Right renal pelvis (tissue), 4 donors: ENCODE measurements around the gene C4orf36. TPM values are rescaled to one million over a fixed set of nuclear protein-coding genes. Genes with fewer than 3 reads are reported as not detected.

Experiments
- DNase-seq, 4 donors: peaks; one replicate each; pipeline ENCODE4 v3.0.0-alpha.2; 2013; ENCODE audit warnings: low read depth in 4 of 4, low spot score in 3 of 4, missing footprints in 1 of 4
- polyA plus RNA-seq, 4 donors: library from polyadenylated mRNA; unstranded; fragments of 120-200 nt; gene quantifications; one replicate each; pipeline ENCODE4 v1.2.1, GENCODE V29; 2013; ENCODE audit not compliant: insufficient read length in 4 of 4

The C4orf36 gene, protein sequence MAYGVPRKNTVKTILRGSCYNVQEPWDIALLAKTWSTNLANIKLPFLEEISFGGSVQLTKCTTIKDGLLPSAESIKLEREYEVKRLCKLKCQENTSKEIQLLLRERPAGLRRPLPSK
- polyA plus RNA-seq = 1 to 10 TPM in 3 of 4 donors, under 1 TPM in 1; 0.49 to 2.3 (median 1.6) TPM

DNA sequence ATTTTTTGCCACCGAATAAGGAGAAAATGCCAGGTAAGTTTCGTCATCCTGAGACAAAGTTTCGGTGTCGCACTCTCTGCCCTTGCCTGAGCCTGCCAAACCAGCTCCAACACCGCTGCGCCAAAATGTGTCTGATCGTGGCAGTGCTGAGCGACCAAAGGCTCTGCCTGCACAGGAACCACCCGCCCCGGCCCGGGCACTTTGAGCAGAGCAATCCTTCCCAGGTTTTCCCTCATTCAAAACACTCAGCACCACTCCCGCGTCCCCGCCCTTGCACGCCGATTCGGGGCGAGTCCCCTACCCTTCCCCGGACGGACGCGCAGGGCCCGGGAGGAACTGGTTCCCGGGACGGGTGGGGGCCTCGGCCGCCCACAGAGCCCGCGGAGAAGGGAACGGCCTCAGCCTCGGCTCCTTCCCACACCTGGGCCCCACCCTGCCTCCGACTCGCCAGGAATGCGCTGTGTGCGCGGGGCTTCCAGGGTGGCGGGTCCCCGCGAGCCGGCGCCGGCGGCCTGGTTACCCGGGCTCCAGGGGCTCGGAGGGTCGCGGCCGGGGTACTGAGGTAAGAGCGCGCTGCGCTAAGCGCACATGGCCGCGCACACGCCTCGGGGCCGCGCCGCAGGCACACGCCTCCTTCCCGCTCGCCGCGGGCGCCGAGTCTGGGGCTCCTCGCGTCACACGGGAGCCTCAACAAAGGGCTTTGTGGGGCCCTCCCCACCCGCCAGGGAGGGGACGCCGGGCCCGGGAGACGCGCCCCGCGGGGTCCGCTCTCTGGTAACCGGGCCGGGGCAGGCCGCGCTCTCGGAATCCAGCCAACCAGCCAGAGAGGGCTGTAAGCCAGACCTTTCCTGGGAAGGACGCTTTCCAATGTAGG, at the start of gene C4orf36:
C4orf36 (minus strand) TSS at position 661 of the 874 bp plus-strand sequence. CDS start 902 bp downstream, outside the sequence.
- peak; percentile 36 to 62 (median 58) for DNase-seq

DNA sequence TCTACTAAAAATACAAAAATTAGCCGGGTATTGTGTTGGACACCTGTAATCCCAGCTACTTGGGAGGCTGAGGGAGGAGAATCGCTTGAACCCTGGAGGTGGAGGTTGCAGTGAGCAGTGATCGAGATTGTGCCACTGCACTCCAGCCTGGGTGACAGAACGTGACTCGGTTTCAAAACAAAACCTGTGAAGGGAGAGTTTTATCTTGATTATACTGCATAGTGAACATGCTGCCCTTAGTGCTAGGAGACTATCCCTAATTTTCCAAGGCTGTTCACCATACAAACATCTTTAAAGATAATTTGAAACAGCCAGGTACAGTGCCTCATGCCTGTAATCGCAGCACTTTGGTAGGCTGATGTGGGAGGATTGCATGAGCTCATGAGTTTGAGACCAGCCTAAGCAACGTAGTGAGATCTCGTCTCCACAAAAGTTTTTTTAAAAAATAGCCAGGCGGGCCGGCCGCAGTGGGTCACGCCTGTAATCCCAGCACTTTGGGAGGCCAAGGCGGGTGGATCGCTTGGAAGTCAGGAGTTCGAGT, 48.8 kb upstream of the C4orf36 start:
- DNase-seq = no peak

DNA sequence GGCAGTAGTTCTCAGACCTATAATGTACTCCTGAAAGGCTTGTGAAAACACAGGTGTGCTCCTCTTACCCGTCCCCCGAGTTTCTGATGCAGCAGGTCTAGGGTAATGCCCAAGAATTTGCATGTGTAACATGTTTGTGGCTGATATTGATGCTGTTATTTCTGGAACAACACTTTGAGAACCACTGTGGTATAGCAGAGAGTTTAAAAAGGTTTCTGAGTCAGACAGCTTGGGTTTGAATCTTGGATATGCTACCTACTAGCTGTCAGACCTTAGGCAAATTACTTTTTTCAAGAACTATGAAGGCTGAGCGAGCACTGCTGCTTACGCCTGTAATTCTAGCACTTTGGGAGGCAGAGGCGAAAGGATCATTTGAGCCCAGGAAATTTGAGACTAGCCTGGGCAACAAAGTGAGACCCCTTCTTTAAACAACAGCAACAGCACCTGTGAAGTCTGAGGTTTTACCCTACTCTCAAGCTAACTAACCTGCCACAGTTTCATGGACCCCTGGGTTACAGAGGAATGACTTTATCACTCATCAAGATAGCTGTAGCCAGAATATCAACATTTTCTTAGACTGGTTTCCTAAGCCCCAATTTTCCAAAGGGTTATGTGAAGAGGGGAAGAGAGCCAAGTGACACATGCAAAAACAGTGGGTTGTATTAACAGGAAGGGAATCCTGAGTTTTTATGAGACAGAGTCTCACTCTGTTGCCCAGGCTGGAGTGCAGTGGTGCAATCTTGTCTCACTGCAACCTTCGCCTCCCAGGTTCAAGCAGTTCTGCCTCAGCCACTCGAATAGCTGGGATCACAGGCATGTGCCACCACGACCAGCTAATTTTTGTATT, 47.7 kb upstream of the C4orf36 start:
- DNase-seq = no peak

DNA sequence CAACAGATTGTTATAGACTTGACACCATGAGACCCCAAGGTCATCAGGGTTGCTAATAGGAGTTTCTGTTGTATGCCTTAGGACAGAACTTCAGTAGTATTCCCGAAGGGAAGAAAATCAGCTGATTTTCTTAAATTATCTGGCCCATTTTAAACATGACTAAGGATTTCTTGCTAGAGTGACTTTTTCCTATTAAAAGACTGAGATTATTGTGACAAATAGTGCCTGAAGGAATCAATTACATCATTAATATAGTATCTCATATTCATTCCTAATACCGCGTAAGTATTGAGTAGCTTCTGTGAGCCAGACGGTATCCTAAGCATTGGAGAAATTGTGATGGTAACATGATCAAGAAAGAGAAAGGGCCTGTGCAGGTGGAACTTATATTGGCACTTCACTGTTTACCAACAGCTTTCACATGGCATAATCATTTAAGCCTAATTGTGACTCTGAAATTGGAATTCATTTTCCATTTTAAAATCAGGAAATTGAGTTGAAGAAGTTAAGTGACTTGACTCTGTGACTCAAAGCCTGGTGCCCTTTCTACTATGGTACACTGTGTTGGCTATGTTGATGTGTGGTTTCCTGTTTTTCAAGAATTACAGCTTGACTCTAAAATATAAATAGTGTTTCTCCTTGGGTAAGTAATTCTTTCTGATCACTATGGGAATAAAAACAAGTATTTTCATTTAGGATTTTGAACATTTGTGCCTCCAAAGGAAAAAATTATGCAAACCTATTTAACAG, 46.7 kb upstream of the C4orf36 start:
- DNase-seq = no peak

DNA sequence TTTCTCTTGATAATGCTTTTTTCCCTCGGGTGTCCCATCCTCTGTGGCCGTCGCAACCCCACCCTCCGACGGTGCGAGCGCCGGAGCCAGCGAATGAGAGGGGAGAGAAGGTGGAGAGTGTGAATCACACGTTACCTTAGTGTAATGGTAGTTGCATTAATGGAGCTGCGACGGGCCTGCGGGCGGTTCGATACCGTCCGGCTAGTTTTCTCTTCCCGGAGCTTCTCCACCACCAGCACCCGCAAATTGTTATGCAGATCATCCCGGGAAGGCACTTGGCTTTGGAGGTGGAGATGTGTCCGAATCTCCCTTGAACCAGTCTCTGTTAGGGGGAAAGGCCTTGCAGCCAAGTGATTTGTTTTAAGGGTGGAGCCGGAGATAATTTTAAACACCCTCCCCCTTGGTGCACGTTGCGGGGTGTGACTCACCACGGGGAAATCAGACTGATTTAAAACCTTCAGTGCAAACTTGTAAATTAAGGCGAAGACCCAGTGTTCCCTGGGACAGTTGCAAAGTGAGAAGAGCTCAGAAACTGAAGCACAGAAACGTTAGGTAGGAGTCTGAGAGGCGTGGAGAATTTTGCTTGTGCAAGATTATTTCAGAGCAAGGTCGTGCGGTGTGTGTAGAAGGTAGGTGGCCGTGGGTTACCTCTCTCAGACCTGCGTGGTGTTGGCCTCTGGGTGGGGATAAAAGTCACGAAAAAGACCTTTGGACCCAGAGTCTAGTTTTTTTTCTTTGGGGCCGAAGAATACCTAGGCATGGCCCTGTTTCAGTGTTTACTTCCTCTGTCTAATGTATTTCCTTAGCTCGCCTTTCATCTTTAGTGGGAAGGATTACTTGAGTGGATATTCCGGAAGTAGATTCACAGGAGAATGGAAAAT, 43.9 kb upstream of the C4orf36 start:
- peak in 1 of 4 donors; percentile 20 for DNase-seq

DNA sequence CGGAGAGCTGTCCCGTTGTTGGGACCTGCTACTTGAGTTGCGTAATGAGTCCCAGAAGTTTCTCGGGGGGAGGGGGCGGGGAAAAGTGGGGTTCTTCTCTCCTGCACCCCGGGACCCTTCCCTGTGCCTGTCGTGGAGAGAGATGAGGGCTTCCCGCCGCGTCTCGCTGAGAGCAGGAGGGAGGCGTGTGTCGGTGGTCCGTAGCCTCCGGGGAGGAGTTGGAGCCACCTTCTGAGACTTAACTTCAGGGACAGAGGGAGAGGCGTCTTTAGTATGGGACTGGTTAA, 43.3 kb upstream of the C4orf36 start:
- DNase-seq = no peak

DNA sequence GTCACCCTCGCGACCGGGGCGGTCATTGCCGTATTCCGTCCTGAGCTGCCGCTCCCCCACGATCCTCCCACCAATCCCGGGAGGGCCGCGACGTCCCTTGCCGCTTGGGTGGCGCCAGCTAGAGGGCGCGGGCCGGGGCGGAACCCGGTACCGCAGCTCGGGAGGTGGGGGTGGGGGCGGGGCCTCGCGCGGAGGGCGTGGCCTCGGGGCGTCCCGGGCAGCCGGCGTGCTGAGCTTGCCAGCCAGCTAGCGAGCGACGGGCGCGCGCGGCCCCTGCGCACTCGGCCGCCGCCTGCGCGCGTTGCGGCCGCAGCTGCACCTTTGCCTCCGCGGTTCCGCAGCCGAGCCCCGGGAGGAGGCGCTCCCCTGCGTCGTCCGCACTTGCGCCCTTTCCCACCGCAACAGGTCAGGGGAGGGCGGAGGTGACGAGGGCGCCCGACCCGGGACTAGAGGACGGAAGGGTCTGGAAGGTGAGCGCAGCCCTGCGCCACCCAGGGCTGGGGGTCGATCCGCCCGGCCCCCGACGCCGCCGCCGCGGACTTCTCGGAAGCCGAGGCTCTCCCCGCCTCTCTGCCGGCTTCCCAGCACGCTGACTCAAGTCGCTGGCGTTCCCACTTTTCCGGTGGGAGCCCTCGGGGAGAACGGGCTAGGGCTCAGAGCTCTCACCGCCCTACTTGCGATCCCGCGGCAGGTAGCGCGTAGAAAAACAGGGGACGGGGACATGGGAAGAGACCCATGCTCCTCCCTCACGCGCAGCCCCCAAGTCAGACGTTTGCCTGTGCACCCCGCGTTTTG, 42.7 kb upstream of the C4orf36 start, which contains the start of gene AFF1:
AFF1 (plus strand) TSS at position 241 of the 795 bp plus-strand sequence. CDS start 13,523 bp downstream, outside the sequence.
- peak; percentile 76 to 81 (median 78) for DNase-seq

DNA sequence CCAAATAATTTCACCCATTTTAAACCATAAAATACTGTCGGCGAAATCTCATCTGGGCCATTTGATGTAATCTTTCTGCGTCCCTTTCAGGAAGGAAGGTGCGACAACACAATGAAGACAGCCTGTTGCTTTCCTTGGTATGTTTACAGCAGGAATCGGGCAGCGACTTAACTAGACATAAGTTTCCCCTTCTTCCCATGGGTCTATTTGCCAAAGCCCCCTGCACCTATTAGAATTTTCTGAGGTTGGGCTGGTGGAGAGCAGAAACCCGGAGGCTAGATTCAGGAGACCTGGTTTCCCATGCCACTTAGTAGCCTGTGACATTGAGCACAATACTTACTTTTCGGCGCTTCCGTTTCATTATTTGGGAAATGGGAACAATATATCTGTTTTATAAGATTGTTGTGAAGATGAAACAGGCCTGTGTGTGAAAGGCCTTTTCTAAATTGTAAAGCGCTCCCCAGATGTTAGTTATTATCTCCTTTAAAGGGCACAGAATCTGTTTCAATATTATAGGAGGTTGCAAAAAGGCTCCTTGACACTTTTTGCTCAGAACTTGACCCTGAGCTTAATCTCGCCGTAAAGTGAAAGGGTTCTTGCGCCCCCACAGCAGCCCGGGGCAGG, 42.0 kb upstream of the C4orf36 start:
- DNase-seq = no peak

DNA sequence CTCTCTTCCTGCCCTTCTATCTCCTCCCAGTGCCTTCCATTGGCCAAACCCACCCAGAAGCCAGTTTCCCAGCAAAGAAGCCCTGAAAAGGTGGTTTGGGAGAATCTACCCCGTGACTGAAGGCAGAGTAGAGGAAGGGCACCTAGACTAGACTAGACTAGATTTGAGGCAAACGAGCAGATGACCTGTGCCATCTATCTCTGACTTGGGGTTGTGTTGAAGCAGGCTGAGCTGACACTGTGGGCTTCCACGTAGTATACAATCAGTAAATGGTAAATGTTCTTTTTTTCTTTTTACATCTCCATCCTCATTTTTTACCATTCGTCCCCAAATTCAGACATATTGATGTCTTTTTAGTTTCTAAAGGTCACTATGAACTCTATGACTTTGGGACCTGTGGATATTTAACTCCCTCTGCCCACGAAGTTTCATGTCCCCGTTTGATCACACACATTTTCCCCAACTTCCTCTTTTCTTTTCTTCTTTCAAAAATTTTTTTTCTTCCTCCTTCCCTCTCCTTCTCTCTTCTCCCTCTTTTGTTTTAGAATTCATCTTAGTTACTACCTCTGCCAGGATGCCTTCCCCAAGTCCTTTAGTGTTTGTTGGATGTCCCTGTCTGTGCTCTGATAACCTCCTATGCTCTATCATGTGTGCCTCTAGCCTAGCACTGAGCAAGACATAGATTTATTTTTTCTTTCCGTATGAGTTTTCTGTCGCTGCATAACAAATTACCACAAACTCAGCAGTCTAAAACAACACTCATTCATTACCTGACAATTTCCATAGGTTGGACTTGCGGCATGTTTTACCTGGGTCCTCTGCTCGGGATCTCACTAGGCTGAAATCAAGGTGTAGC, 36.4 kb upstream of the C4orf36 start:
- no peak for DNase-seq

DNA sequence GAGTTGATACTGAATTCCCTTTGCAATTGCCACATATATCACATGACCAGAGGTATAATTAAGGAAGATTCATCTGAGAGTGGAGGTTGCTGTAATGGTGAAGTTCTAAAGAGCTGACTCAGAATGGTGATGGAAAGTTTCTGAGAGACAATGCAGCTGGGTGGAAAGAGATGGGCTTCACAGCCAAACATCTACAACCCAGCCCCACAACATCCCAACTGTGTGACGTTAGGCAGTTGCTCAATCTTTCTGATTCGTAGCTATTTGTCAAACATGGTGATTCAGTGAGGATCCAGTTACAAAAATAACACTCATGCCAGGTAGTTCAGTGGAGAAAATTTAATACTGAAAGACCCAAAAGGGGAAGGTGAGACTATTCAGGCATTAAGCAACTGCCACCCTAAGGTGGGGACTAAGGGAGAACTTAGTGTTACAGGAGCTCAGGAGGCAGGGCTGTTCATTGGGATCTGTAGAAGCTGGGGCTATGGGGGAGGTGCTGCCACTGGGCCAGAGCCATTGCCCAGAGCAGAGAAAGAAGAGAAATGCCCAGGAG, 35.7 kb upstream of the C4orf36 start:
- no peak for DNase-seq

DNA sequence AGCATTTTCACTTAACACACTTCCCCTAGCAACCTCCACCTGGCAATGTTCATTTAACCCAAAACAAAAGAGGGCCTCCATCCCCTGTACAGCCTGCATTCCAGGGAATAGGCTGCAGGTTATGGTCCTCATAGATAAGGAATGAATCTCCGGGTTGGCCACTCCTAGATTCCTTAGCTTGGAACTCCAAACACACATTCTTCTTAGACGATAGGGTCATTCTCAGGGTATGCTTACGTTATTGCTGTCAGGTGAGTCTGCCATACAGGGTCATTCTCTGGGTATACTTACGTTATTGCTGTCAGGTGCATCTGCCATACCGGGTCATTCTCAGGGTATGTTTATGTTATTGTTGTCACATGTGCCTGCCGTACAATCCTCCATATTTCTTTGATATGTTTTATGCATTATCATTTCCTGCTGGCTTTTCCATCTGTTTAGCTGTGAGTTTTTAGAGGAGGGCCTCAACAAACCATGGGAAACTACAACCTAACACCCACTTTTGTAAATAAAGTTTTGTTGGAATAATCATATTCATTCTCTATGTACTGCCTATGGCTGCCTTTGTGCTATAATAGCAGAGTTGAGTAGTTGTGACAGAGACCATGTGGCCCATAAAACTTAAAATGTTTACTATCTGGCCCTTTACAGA, 34.3 kb upstream of the C4orf36 start:
- DNase-seq = no peak

DNA sequence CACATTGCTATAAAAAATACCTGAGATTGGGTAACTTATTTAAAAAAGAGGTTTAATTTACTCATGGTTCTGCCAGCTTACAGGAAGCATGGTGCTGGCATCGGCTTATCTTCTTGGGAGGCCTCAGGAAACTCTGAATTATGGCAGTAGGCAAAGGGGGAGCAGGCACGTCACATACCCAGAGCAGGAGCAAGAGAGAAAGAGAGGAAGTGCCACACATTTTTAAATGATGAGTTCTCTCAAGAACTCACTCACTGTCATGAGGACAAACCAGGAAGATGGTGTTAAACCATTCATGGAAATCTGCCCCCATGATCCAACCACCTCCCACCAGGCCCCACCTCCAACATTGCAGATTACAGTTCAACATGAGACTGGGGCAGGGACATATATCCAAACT, 32.6 kb upstream of the C4orf36 start:
- DNase-seq = no peak

DNA sequence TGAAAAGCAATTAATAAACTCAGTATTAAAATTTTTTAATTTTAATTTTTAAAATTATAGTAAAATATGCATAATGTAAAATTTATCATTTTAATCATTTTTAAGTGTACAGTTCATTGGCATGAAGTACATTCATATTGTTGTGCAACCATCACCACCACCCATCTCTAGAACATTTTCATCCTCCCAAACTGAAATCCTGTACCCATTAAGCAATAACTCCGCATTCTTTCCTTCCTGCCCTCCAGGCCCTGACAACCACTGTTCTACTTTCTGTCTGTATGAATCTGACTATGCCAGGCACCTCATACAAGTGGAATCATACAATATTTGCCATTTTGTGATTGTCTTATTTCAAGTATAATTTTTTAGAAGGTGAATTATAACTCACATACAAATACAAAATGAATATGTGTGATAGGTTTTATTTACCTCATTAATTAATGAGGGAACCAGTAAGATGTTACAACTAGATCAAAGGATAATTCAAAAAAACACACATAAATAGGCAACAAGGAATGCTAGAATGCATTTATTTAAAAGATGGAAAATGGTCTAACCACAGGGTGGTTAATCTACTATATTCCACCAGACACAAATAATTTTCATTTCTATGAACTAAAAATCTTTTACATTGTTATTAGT, 29.5 kb upstream of the C4orf36 start:
- no peak for DNase-seq

DNA sequence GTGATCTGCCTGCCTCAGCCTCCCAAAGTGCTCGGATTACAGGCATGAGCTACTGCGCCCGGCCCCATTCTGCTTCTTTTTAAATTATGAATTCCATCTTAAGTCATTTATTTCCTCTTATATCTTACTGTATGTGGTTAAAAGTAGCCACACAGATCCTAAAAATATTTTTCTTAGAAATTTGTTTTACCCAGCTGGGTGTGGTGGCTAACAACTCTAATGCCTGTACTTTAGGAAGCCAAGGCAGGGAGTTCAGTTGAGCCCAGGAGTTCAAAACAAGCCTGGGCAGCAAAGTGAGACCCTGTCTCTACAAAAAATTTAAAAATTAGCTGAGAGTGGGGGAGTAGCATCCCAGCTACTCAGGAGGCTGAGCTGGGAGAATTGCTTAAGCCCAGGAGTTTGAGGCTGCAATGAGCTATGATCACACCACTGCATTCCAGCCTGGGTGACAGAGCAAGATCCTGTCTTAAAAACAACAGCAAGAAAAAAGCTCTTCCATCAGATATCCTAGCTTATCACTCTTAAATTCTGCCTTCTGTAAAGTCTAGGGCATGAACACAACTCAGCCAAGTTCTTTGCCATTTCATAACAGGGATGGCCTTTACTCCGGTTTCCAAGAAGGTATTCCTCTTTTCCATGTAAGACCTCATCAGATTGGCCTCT, 27.5 kb upstream of the C4orf36 start:
- DNase-seq = no peak

DNA sequence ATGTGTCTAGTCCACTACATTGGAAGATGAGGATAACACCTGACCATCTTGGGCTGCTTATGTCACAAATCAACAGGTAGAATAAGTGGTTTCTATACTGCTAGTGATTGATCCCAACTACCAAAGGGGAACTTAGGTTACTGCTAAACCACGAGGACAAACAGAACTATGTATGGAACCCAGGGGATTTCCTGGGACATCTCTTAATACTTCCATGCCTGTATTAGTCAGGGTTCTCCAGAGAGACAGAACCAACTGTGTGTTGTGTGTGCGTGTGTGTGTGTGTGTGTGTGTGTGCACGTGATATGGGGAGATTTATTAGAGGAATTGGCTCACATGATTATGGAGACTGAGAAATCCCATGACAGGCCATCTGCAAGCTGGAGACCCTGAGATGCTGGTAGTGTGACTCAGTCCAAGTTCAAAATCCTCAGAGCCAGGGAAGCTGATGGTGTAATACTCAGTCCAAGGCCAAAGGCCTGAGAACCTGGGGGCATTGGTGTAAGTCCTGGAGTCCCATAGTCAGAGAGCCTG, 26.4 kb upstream of the C4orf36 start:
- no peak for DNase-seq
